Mesothelial cell of epicardium (in vitro differentiated cells): Measurements from ENCODE around the gene TROAP. TPM values are rescaled to one million over a fixed set of nuclear protein-coding genes. Genes with fewer than 3 reads are reported as not detected.
A peak's percentile ranks its signal among the peaks of the same experiment; 100 is the strongest.

ENCODE experiments used
- DNase-seq, 2 experiments: peaks; one replicate each; pipeline ENCODE4 v3.0.0; 2021; ENCODE audit warnings: low spot score in 2 of 2; ENCODE audit not compliant: unreplicated experiment in 2 of 2
- H3K27ac Mint-ChIP-seq: 2 replicates; pipeline ENCODE4 v1.8.0; 2021; ENCODE audit warnings: mixed read lengths
- H3K27me3 Mint-ChIP-seq: 2 replicates; pipeline ENCODE4 v1.8.0; 2021; ENCODE audit warnings: low read depth, mixed read lengths
- H3K36me3 Mint-ChIP-seq: 2 replicates; pipeline ENCODE4 v1.8.0; 2021; ENCODE audit warnings: mixed read lengths
- H3K4me1 Mint-ChIP-seq: 2 replicates; pipeline ENCODE4 v1.8.0; 2021; ENCODE audit warnings: mixed read lengths
- H3K4me3 Mint-ChIP-seq: 2 replicates; pipeline ENCODE4 v1.8.0; 2021; ENCODE audit warnings: mild to moderate bottlenecking, moderate library complexity, mixed read lengths
- H3K9me3 Mint-ChIP-seq: 2 replicates; pipeline ENCODE4 v1.8.0; 2021; ENCODE audit warnings: mixed read lengths
- CTCF ChIP-seq: fragments of 200-600 bp; sonication (generic); IDR thresholded peaks from one replicate; pipeline ENCODE4 v1.5.0; 2021; ENCODE audit warnings: antibody characterized with exemption; ENCODE audit not compliant: unreplicated experiment
- total RNA-seq: library from RNA; stranded (reverse); gene quantifications from 3 replicates; pipeline ENCODE4 v1.2.1, GENCODE V29; 2021

Gene TROAP
- total RNA-seq, 1 donor from 2014 or later, result 30.8 TPM

GRCh38 chr12:49287876-49288275, 35.2 kb upstream of the TROAP start:
- H3K4me1 Mint-ChIP-seq, result no peaks in the 10 kb centered on the region
- no peak for DNase-seq
- no peak for TF ChIP-seq CTCF
- H3K9me3 Mint-ChIP-seq, result no peaks in the 10 kb centered on the region
- no peaks in the 10 kb centered on the region for H3K36me3 Mint-ChIP-seq
- H3K27me3 Mint-ChIP-seq, result peaks cover 39% of the 10 kb centered on the region
- no peak overlapping the region for H3K27ac Mint-ChIP-seq
- H3K4me3 Mint-ChIP-seq, result no peak overlapping the region

GRCh38 chr12:49288412-49288853, 34.6 kb upstream of the TROAP start:
- H3K27ac Mint-ChIP-seq, result no peak overlapping the region
- H3K27me3 Mint-ChIP-seq, result peaks cover 44% of the 10 kb centered on the region
- TF ChIP-seq CTCF, result peak; percentile 92
- no peaks in the 10 kb centered on the region for H3K36me3 Mint-ChIP-seq
- no peaks in the 10 kb centered on the region for H3K4me1 Mint-ChIP-seq
- H3K4me3 Mint-ChIP-seq, result no peak overlapping the region
- no peaks in the 10 kb centered on the region for H3K9me3 Mint-ChIP-seq
- peak in 1 of 2 experiments; percentile 71 for DNase-seq

- no peaks in the 10 kb centered on the region for H3K36me3 Mint-ChIP-seq
- H3K9me3 Mint-ChIP-seq, result no peaks in the 10 kb centered on the region
- H3K27ac Mint-ChIP-seq, result no peak overlapping the region
- TF ChIP-seq CTCF, result no peak
- no peak overlapping the region for H3K4me3 Mint-ChIP-seq
- no peaks in the 10 kb centered on the region for H3K4me1 Mint-ChIP-seq
- DNase-seq, result no peak
- peaks cover 49% of the 10 kb centered on the region for H3K27me3 Mint-ChIP-seq
These were observed 34.0 kb upstream of the TROAP start for GRCh38 chr12:49288922-49289555.

- peaks cover 73% of the 10 kb centered on the region for H3K27me3 Mint-ChIP-seq
- H3K9me3 Mint-ChIP-seq, result no peaks in the 10 kb centered on the region
- peaks cover 8% of the 10 kb centered on the region for H3K4me1 Mint-ChIP-seq
- TF ChIP-seq CTCF, result no peak
- H3K36me3 Mint-ChIP-seq, result no peaks in the 10 kb centered on the region
- no peak for DNase-seq
- H3K4me3 Mint-ChIP-seq, result no peak overlapping the region
- H3K27ac Mint-ChIP-seq, result no peak overlapping the region
These were observed 30.4 kb upstream of the TROAP start for GRCh38 chr12:49292729-49293055.

- Mint-ChIP-seq H3K27me3 (peaks cover 74% of the 10 kb centered on the region), H3K4me3 (no peak overlapping the region), H3K36me3 (no peaks in the 10 kb centered on the region), H3K4me1 (peaks cover 8% of the 10 kb centered on the region), H3K27ac (no peak overlapping the region), H3K9me3 (no peaks in the 10 kb centered on the region)
- DNase-seq, result no peak
- no peak for TF ChIP-seq CTCF
These were observed 29.7 kb upstream of the TROAP start for GRCh38 chr12:49293056-49293956.
